Ascending aorta (tissue), 2 donors: Measurements from ENCODE around the gene PLOD2. TPM values are rescaled to one million over a fixed set of nuclear protein-coding genes. Genes with fewer than 3 reads are reported as not detected.
A peak's percentile ranks its signal among the peaks of the same experiment; 100 is the strongest.

ENCODE experiments used
- DNase-seq, 2 donors: peaks; one replicate each; pipeline ENCODE4 v3.0.0-alpha.2; 2019; ENCODE audit warnings: low spot score in 2 of 2
- H3K27ac ChIP-seq, 2 donors: fragments of 200-600 bp; sonication (generic); one replicate each; pipeline ENCODE4 v1.5.1; 2016 to 2017; ENCODE audit warnings: mild to moderate bottlenecking in 1 of 2
- H3K27me3 ChIP-seq: fragments of 200-600 bp; sonication (generic); one replicate; pipeline ENCODE4 v1.5.1; 2017
- H3K36me3 ChIP-seq, 2 donors: fragments of 200-600 bp; sonication (generic); one replicate each; pipeline ENCODE4 v1.5.1; 2016
- H3K4me1 ChIP-seq, 2 donors: fragments of 200-600 bp; sonication (generic); one replicate each; pipeline ENCODE4 v1.5.1; 2016 to 2017; ENCODE audit warnings: mild to moderate bottlenecking in 1 of 2
- H3K4me3 ChIP-seq, 2 donors: fragments of 200-600 bp; sonication (generic); one replicate each; pipeline ENCODE4 v1.5.1; 2016 to 2017; ENCODE audit warnings: mild to moderate bottlenecking in 1 of 2
- H3K9me3 ChIP-seq, 2 donors: fragments of 200-600 bp; sonication (generic); one replicate each; pipeline ENCODE4 v1.5.1; 2016
- intact Hi-C: fragments of 100-400 bp; cut with DNase I; formaldehyde crosslinking; loops from one replicate; pipeline ENCODE4 v1.15.1; 2023
- total RNA-seq: library from RNA; depleted of rRNA; stranded (reverse); fragments of >200 nt; gene quantifications from one replicate; pipeline ENCODE4 v1.1.0, GENCODE V29; 2016
- TF ChIP-seq, protein P1 (sequence below), 3 experiments: fragments of 200-600 bp in 2 of 3; fragments of 450-650 bp in 1 of 3; sonication (generic) in 2 of 3; IDR thresholded peaks; one replicate each; pipeline ENCODE4 v1.5.1; 2016 to 2019; ENCODE audit warnings: antibody characterized with exemption in 3 of 3, mild to moderate bottlenecking in 1 of 3, moderate library complexity in 1 of 3

The PLOD2 gene
- total RNA-seq, 1 donor from 2014 or later = 41.3 TPM

DNA sequence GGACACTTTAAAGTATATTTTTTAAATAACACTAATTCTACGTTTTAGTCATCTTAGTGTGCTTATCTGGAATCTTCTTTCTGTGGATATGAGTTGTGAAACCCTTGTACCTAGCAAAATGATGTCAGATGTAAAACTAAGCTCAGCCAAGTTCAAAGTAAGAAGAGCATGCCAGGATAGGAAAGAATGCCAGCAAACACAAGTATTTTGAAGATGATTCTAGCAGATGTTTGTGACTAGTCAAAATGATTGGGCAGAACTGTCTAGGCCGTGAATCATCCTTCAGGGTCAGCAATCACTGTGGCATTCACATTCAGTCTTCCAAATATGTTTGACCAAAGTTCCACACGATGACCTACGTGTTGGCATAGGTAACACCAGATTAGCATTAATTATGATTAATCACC lies 5.4 kb upstream of the PLOD2 start:
- no peaks in the 10 kb centered on the region for H3K36me3 ChIP-seq
- peak overlapping the region; percentile 98 to 99 for H3K27ac ChIP-seq
- no peak overlapping the region for H3K4me3 ChIP-seq
- no peaks in the 10 kb centered on the region for H3K27me3 ChIP-seq
- no peak for DNase-seq
- intact Hi-C loops = no loop called here
- peaks cover 0 to 39% of the 10 kb centered on the region in 2 donors for H3K4me1 ChIP-seq
- H3K9me3 ChIP-seq = no peaks in the 10 kb centered on the region
- TF ChIP-seq, protein P1, sequence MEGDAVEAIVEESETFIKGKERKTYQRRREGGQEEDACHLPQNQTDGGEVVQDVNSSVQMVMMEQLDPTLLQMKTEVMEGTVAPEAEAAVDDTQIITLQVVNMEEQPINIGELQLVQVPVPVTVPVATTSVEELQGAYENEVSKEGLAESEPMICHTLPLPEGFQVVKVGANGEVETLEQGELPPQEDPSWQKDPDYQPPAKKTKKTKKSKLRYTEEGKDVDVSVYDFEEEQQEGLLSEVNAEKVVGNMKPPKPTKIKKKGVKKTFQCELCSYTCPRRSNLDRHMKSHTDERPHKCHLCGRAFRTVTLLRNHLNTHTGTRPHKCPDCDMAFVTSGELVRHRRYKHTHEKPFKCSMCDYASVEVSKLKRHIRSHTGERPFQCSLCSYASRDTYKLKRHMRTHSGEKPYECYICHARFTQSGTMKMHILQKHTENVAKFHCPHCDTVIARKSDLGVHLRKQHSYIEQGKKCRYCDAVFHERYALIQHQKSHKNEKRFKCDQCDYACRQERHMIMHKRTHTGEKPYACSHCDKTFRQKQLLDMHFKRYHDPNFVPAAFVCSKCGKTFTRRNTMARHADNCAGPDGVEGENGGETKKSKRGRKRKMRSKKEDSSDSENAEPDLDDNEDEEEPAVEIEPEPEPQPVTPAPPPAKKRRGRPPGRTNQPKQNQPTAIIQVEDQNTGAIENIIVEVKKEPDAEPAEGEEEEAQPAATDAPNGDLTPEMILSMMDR (IDR thresholded peaks at IDR 0.05) = no peak

DNA sequence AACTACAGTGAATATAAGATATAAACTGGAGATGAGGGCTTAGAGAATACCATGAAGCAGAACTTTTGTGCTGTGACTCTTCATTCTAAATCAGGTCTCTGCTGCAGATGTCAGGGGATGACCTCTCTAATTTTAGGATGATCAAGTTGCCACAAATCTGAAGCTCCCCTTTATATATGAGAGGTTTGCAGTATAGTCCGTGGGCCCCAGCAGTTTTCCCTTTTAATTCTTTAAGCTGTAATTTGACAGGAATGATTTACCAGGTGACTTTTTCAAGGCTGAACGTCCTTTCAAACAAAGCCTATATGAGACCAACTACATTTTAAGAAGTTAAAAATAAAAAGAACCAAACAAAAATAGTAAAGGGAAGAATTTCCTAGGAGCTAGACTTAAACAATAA lies 4.9 kb upstream of the PLOD2 start:
- Histone ChIP-seq H3K4me3 (no peak overlapping the region), H3K9me3 (no peaks in the 10 kb centered on the region), H3K4me1 (peaks cover 0 to 39% of the 10 kb centered on the region in 2 donors), H3K27ac (peak overlapping the region; percentile 98 to 99), H3K27me3 (no peaks in the 10 kb centered on the region), H3K36me3 (no peaks in the 10 kb centered on the region)
- TF ChIP-seq, protein P1 (IDR thresholded peaks at IDR 0.05) = no peak
- DNase-seq = no peak
- intact Hi-C loops = no loop called here

DNA sequence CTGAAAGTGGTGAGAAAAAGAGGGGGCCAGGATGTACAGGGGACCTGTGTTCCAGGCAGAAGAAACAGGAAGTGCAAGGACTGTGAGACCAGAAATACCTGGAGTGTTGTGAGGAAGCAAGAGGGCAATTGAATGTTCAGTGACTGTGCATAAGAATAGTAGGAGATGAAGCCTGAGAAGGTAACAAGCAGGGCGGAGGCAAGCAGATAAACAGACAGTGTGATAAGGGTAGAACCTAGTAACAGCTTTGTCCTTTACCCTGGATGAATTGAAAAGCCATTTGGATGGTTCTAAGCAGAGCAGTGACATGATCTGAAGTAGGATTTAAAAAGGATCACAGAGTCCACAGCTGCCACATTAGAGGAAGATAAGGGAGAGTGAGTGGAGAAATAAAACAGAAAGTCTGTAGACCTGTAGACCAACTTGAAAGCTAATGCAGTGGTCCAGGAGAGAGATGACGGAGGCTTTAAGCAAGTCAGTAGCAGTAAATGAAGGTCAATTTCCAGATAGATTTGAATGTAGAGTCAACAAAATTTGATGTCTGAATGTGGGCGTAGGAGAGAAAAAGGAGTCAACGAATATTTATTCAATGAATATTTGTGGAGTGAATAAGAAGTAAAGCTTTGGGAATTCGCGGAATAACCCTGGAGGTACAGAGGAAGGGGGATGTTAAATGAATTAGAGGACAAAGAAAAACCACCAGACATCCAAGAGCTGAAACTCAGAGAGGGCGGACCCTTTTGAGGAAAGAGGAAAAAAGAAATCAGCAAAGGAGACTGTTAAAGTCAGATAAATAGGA lies 4.2 kb upstream of the PLOD2 start:
- peak overlapping the region; percentile 98 to 99 for H3K27ac ChIP-seq
- TF ChIP-seq, protein P1 (IDR thresholded peaks at IDR 0.05) = no peak
- H3K4me1 ChIP-seq = peaks cover 0 to 39% of the 10 kb centered on the region in 2 donors
- H3K4me3 ChIP-seq = peak overlapping the region in 1 of 2 donors; percentile 23
- intact Hi-C loops = loop anchor here (5.0 kb wide), 2 partner anchors 87 to 377 kb away; partner anchors contain the start of genes PLSCR1 and PLSCR4
- no peaks in the 10 kb centered on the region for H3K9me3 ChIP-seq
- no peak for DNase-seq
- no peaks in the 10 kb centered on the region for H3K36me3 ChIP-seq
- no peaks in the 10 kb centered on the region for H3K27me3 ChIP-seq

DNA sequence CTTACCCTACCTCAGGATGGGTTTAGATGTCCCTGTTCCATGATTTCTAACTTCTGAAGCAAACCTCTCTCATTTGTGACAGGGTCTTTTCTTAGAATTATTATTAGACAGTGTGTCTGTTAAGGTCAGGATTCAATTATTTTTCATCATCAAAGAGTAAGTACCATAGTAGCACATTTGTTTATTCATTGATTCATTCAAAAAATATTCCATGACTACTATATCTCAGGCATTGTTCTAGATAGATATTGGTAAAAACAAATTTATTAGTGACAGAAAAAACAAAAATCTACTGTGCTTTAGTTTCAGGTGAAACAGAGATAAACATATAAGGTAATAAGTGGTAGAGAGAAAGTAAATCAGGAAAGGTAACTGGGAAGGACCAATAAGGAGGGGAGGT lies 3.5 kb upstream of the PLOD2 start:
- TF ChIP-seq, protein P1 (IDR thresholded peaks at IDR 0.05) = no peak
- Histone ChIP-seq H3K27me3 (no peaks in the 10 kb centered on the region), H3K4me1 (peaks cover 0 to 39% of the 10 kb centered on the region in 2 donors), H3K4me3 (no peak overlapping the region), H3K36me3 (no peaks in the 10 kb centered on the region), H3K27ac (peak overlapping the region; percentile 98 to 99), H3K9me3 (no peaks in the 10 kb centered on the region)
- DNase-seq = no peak
- intact Hi-C loops = loop anchor here (5.0 kb wide), 2 partner anchors 88 to 378 kb away; partner anchors contain the start of genes PLSCR1 and PLSCR4

DNA sequence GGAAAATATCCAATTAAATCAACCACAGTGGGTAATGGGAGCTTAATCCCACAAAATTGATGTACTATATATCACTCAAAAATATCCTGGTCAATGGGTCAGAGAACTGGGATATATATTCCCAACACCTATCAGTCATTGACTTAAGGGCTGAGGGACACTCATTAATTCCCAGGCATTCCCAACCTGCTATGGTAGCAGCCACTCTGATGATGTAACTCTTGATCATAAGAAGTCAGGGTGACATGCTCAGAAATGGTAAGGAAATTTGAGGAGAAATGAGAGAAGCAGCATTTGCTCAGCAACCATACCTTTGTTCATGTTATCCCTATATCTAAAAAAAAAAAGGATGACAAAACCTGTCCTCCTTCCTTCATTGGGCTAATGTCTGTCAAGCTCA lies 3.1 kb upstream of the PLOD2 start:
- H3K27ac ChIP-seq = peak overlapping the region; percentile 98 to 99
- H3K36me3 ChIP-seq = no peaks in the 10 kb centered on the region
- no peak for DNase-seq
- H3K27me3 ChIP-seq = no peaks in the 10 kb centered on the region
- H3K4me1 ChIP-seq = peaks cover 0 to 39% of the 10 kb centered on the region in 2 donors
- no peaks in the 10 kb centered on the region for H3K9me3 ChIP-seq
- intact Hi-C loops = loop anchor here (5.0 kb wide), 2 partner anchors 88 to 378 kb away; partner anchors contain the start of genes PLSCR1 and PLSCR4
- no peak overlapping the region for H3K4me3 ChIP-seq
- TF ChIP-seq, protein P1 (IDR thresholded peaks at IDR 0.05) = no peak
